GM12874 (cell line): ENCODE results near the gene SNX14.

Source experiments
- TF ChIP-seq, protein P1 (sequence below): IDR thresholded peaks from 2 replicates; pipeline ENCODE4 v1.5.1; 2011; ENCODE audit warnings: low read depth, mild to moderate bottlenecking, control low read depth, low read length, moderate library complexity; ENCODE audit not compliant: insufficient read depth

SNX14 gene

GRCh38 chr6:85593438-85594196 lies at the start of gene SNX14:
SNX14 (minus strand) TSS chr6:85593858; CDS start chr6:85593718, 140 bp downstream.
- TF ChIP-seq, protein P1, sequence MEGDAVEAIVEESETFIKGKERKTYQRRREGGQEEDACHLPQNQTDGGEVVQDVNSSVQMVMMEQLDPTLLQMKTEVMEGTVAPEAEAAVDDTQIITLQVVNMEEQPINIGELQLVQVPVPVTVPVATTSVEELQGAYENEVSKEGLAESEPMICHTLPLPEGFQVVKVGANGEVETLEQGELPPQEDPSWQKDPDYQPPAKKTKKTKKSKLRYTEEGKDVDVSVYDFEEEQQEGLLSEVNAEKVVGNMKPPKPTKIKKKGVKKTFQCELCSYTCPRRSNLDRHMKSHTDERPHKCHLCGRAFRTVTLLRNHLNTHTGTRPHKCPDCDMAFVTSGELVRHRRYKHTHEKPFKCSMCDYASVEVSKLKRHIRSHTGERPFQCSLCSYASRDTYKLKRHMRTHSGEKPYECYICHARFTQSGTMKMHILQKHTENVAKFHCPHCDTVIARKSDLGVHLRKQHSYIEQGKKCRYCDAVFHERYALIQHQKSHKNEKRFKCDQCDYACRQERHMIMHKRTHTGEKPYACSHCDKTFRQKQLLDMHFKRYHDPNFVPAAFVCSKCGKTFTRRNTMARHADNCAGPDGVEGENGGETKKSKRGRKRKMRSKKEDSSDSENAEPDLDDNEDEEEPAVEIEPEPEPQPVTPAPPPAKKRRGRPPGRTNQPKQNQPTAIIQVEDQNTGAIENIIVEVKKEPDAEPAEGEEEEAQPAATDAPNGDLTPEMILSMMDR = no peak

GRCh38 chr6:85642774-85643536 lies 49.3 kb upstream of the SNX14 start, which contains the start of gene SYNCRIP:
SYNCRIP (minus strand) TSS chr6:85642886; CDS start chr6:85641439, 1,447 bp downstream.
- TF ChIP-seq, protein P1 = no peak

- TF ChIP-seq, protein P1 = no peak
Measured at GRCh38 chr6:85641897-85642773, 48.5 kb upstream of the SNX14 start.

GRCh38 chr6:85641522-85641896 lies 47.9 kb upstream of the SNX14 start:
- TF ChIP-seq, protein P1 = no peak

DNA sequence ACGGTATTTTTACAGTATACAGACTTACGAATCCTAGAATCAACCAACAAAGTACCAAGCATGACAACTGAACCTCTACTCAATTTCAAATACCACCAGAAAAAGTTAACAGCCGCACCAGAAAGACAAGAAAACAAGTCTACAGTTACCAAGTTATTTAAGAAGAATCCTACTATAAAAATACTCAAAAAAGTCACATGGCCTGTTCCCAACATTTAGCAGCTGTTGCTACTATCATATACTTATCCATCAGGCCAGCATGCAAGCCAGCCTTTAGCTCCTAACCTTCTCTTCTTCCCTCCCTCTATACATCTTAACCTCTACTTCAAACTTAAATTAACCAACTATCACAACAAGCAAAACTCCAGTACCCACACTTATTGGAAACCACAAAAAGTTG lies 47.2 kb upstream of the SNX14 start:
- TF ChIP-seq, protein P1 = no peak

DNA sequence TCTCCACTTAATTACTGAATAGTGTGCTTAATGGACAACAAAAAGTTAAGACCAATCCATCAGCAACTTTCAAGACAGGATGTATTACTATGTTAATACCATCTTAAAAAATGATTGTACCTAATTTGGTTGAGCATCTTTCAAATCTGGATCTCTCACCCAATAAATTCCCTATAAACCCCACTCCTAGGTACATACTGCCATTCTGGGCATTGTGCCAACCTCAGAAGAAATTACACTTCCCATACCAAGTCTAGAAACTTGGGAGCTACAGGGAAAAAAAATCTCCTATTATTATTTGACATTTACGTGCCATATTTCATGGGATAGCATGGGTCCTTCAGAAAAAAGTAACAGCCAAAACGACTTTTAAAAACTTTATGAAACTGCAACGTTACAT lies 43.9 kb upstream of the SNX14 start:
- TF ChIP-seq, protein P1 = no peak
